Testis (tissue), 2 donors: ENCODE data around the gene ARHGEF40.

ENCODE experiments used
- CTCF ChIP-seq, 3 experiments: fragments of 450-650 bp in 2 of 3; fragments of 200-600 bp in 1 of 3; sonication (generic) in 1 of 3; IDR thresholded peaks; one replicate each; pipeline ENCODE4 v1.5.1; 2016 to 2019; ENCODE audit warnings: antibody characterized with exemption in 3 of 3, mild to moderate bottlenecking in 2 of 3, moderate library complexity in 1 of 3
- POLR2A ChIP-seq: fragments of 450-650 bp; IDR thresholded peaks from one replicate; pipeline ENCODE4 v1.6.1; 2017; ENCODE audit warnings: antibody characterized with exemption, mild to moderate bottlenecking, moderate library complexity

DNA sequence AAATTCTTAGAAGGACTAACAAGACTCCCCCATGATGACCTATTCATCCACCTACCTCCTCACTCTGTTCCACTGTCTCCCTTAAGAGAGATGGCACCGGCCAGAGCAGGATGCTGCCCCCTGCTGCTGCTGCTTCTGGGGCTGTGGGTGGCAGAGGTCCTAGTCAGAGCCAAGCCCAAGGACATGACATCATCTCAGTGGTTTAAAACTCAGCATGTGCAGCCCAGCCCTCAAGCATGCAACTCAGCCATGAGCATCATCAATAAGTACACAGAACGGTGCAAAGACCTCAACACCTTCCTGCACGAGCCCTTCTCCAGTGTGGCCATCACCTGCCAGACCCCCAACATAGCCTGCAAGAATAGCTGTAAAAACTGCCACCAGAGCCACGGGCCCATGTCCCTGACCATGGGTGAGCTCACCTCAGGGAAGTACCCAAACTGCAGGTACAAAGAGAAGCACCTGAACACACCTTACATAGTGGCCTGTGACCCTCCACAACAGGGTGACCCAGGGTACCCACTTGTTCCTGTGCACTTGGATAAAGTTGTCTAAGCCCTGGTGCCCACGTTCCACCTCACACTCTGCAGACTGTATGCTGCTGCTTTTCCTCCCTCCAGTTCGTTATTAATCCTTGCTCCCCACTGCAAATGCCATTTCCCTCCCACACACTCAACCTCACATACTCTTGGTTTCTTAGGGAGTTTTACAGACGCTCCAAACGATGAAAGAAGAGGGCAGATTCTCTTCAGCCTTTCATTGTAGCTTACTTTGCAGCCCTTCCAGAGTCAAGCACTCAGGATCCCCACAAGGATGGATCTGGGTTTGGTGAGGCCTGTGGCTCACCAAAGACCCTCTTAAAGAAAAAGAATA lies 12.1 kb upstream of the ARHGEF40 start, which contains the start of gene RNASE8:
- no peak for TF ChIP-seq CTCF (IDR thresholded peaks at IDR 0.05)
- TF ChIP-seq POLR2A, result no peak
